ENCODE measurements around the gene ATP2B2. TPM values are rescaled to one million over a fixed set of nuclear protein-coding genes. Genes with fewer than 3 reads are reported as not detected.

The ATP2B2 gene
- total and polyA plus RNA-seq, 9 of the 15 experiments (the other 6 are each of a cell fraction or from before 2014, with no cell fraction given): 0.06 TPM; not detected in 8

GRCh38 chr3:10386121-10386520 is 119.3 kb downstream of the ATP2B2 start (continued):
- no peak for TF ChIP-seq ZNF511 (CRISPR knock-in tag; IDR thresholded peaks at IDR 0.05)

GRCh38 chr3:10384541-10385360 is 120.6 kb downstream of the ATP2B2 start:
- Histone ChIP-seq H3K9ac (ENCODE audit: insufficient read depth in 1 of 2, low read depth in 2 of 2, low read length in 2 of 2) (no peak overlapping the region), H3K27ac (ENCODE audit: extremely low read depth, low read depth, low read length) (no peak overlapping the region), H2AFZ (ENCODE audit: low read depth, low read length) (no peak overlapping the region), H3K36me3 (ENCODE audit: control insufficient read depth, insufficient read depth, low read length) (no peaks in the 10 kb centered on the region), H3K79me2 (ENCODE audit: control insufficient read depth, insufficient read depth, low read length) (no peaks in the 10 kb centered on the region), H3K9me1 (ENCODE audit: control insufficient read depth, insufficient read depth, low read length) (no peaks in the 10 kb centered on the region), H3K4me1 (replicated peaks in 1 of 2; ENCODE audit: control insufficient read depth in 2 of 2, insufficient read depth in 2 of 2, low read length in 2 of 2) (no peaks in the 10 kb centered on the region), H4K20me1 (replicated peaks; ENCODE audit: control insufficient read depth, insufficient read depth, low read length) (peaks cover 2% of the 10 kb centered on the region), H3K4me3 (no peak overlapping the region), H3K4me2 (ENCODE audit: insufficient read depth, low read length) (no peak overlapping the region), H3K27me3 (ENCODE audit: control insufficient read depth in 2 of 2, insufficient read depth in 2 of 2, low read length in 2 of 2) (peaks cover 5 to 32% of the 10 kb centered on the region in 2 experiments), H3K9me3 (replicated peaks; ENCODE audit: control insufficient read depth, insufficient read depth, low read depth, low read length) (no peaks in the 10 kb centered on the region)
- CTCF ChIA-PET (ENCODE audit: low intra/inter-chr PET ratio): no interaction called here
- BruUV-seq (replicated peaks): no TSS peak
- in situ Hi-C loops (cut with MboI): no loop called here
- no peak for DNase-seq (ENCODE audit: extremely low read depth in 1 of 4, low spot score in 3 of 4)
- TF ChIP-seq ZNF146 (CRISPR knock-in tag; IDR thresholded peaks at IDR 0.05; ENCODE audit: unreplicated experiment): no peak
- 0 out of 2 replicates have a peak, but pooled peaks have one; percentile 12 for TF ChIP-seq NFE2 (IDR thresholded peaks at IDR 0.05; ENCODE audit: low read depth)
- no peak for FAIRE-seq
- intact Hi-C loops (cut with micrococcal nuclease): no loop called here
- WGBS (ENCODE audit: insufficient coverage, low coverage, missing lambda C conversion rate): 0% methylated on average over 23 of the region's 23 CpGs
- POLR2A ChIA-PET: interaction anchor here (0.6 to 0.9 kb wide), 5 partner anchors 13 to 241 kb away, joined by 3 read pairs; no protein-coding TSS in a partner anchor
- peak; percentile 23; the same call in 1 of the 3 replicates for ATAC-seq
